GM13977 (cell line): ENCODE data around the gene IL2RA.
A peak's percentile ranks its signal among the peaks of the same experiment; 100 is the strongest.

ENCODE experiments used
- DNase-seq: peaks from one replicate; pipeline ENCODE4 v3.0.0; 2012; ENCODE audit warnings: low spot score
- CTCF ChIP-seq: IDR thresholded peaks from 2 replicates; pipeline ENCODE4 v1.5.1; 2012; ENCODE audit warnings: mild to moderate bottlenecking, control low read depth; ENCODE audit not compliant: insufficient read depth; ENCODE audit errors: extremely low read depth, missing control alignments
- in situ Hi-C: fragments of 300-500 bp; cut with MboI; formaldehyde crosslinking; loops from one replicate; pipeline ENCODE4 v1.12.0; 2022; ENCODE audit warnings: low sequenced_read_pairs, low pct_unique_long_range_greater_than_20kb, mixed read lengths, inconsistent platforms; ENCODE audit not compliant: unreplicated experiment

Gene IL2RA

GRCh38 chr10:5976512-5977470 lies 85.4 kb downstream of the IL2RA start:
- peak; percentile 44 for DNase-seq

GRCh38 chr10:5975641-5976473 lies 86.3 kb downstream of the IL2RA start:
- in situ Hi-C loops, result no loop called here
- DNase-seq, result peak; percentile 90
- TF ChIP-seq CTCF, result no peak

More at GRCh38 chr10:5976512-5977470, 85.4 kb downstream of the IL2RA start:
- in situ Hi-C loops, result no loop called here
- no peak for TF ChIP-seq CTCF

DNA sequence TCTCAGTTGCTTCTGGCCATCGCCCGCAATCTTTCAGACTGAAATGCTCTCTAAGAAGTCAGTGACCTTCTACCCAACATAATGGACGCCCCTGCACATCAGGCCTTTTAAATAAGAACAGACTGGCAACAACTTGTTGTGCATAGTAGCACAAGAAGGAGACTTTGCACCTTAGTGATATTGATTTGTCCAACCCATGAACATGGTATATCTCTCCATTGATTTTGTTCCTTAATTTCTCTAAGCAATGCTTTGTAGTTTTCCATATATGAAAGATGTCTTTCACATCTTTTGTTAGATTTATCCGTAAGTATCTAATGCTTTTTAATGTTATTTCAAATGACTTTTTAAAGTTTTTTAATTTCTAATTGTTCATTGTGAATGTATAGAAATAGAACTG lies 89.1 kb downstream of the IL2RA start:
- TF ChIP-seq CTCF, result no peak
- in situ Hi-C loops, result no loop called here

DNA sequence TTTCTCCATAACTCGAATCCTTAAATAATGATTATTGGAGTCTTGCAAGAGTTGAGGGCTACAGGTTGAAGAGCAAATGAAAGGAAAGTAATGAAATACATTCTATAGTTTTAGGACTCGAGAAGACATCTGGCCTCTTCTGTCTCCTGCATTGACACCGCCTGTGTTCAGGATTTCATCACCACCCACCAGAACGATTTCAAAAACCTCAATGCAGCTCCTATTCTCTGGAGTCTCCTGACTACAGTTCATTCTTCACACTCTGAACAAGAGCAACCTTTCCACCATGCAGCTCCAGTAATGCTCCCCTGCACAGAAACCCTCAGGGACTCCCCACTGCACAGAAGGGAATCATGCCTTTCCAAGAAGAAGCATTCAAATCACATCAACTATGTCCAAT lies 90.3 kb downstream of the IL2RA start:
- in situ Hi-C loops, result no loop called here
- TF ChIP-seq CTCF, result no peak
- no peak for DNase-seq

More for the DNA sequence above, 89.1 kb downstream of the IL2RA start:
- DNase-seq, result no peak

- peak; percentile 49 for DNase-seq
- in situ Hi-C loops, result no loop called here
Observed at GRCh38 chr10:5971315-5971832, 90.8 kb downstream of the IL2RA start.

More at GRCh38 chr10:5971315-5971832, 90.8 kb downstream of the IL2RA start:
- no peak for TF ChIP-seq CTCF
